Stomach smooth muscle (tissue), 2 donors: ENCODE data around the gene PHF23.

Source experiments
- H3K27ac ChIP-seq: one replicate; pipeline ENCODE4 v1.7.0; 2013; ENCODE audit warnings: mild to moderate bottlenecking, low read length, inconsistent platforms
- H3K27me3 ChIP-seq, 2 donors: one replicate each; pipeline ENCODE4 v1.7.0; 2013; ENCODE audit warnings: low read length in 2 of 2; ENCODE audit not compliant: insufficient read depth in 2 of 2, control insufficient read depth in 1 of 2
- H3K36me3 ChIP-seq, 2 donors: one replicate each; pipeline ENCODE4 v1.7.0; 2013; ENCODE audit warnings: low read length in 2 of 2; ENCODE audit not compliant: control insufficient read depth in 2 of 2, insufficient read depth in 2 of 2
- H3K4me1 ChIP-seq: one replicate; pipeline ENCODE4 v1.7.0; 2013; ENCODE audit warnings: low read length; ENCODE audit not compliant: control insufficient read depth, insufficient read depth
- H3K4me3 ChIP-seq, 2 donors: one replicate each; pipeline ENCODE4 v1.7.0; 2013; ENCODE audit warnings: low read length in 2 of 2
- H3K9ac ChIP-seq, 2 donors: one replicate each; pipeline ENCODE4 v1.7.0; 2013; ENCODE audit warnings: low read length in 2 of 2, mild to moderate bottlenecking in 1 of 2
- H3K9me3 ChIP-seq, 2 donors: one replicate each; pipeline ENCODE4 v1.7.0; 2013; ENCODE audit warnings: low read length in 2 of 2; ENCODE audit not compliant: control insufficient read depth in 2 of 2
- donor health status: healthy.
- donor health status: Pancreatic carcinoma.

PHF23 gene

GRCh38 chr17:7192271-7192937, 46.9 kb downstream of the PHF23 start:
- Histone ChIP-seq H3K9ac (no peak overlapping the region), H3K36me3 (peaks cover 35% of the 10 kb centered on the region in 2 donors), H3K9me3 (no peaks in the 10 kb centered on the region), H3K4me1 (no peaks in the 10 kb centered on the region), H3K27me3 (no peaks in the 10 kb centered on the region), H3K27ac (no peak overlapping the region), H3K4me3 (no peak overlapping the region)

- no peaks in the 10 kb centered on the region for H3K9me3 ChIP-seq
- no peak overlapping the region for H3K4me3 ChIP-seq
- no peaks in the 10 kb centered on the region for H3K27me3 ChIP-seq
- H3K36me3 ChIP-seq = peaks cover 30% of the 10 kb centered on the region in 2 donors
- H3K27ac ChIP-seq = no peak overlapping the region
- no peak overlapping the region for H3K9ac ChIP-seq
- H3K4me1 ChIP-seq = no peaks in the 10 kb centered on the region
Observed at GRCh38 chr17:7191571-7192270, 47.5 kb downstream of the PHF23 start.

GRCh38 chr17:7191069-7191468, 48.2 kb downstream of the PHF23 start:
- H3K36me3 ChIP-seq = peaks cover 23 to 24% of the 10 kb centered on the region in 2 donors
- H3K4me1 ChIP-seq = peaks cover 3% of the 10 kb centered on the region
- H3K9me3 ChIP-seq = no peaks in the 10 kb centered on the region
- H3K9ac ChIP-seq = no peak overlapping the region
- no peaks in the 10 kb centered on the region for H3K27me3 ChIP-seq
- no peak overlapping the region for H3K27ac ChIP-seq
- H3K4me3 ChIP-seq = no peak overlapping the region

GRCh38 chr17:7190276-7190917, 48.9 kb downstream of the PHF23 start:
- Histone ChIP-seq H3K4me3 (no peak overlapping the region), H3K27me3 (no peaks in the 10 kb centered on the region), H3K9me3 (no peaks in the 10 kb centered on the region), H3K9ac (no peak overlapping the region), H3K4me1 (peaks cover 3% of the 10 kb centered on the region), H3K27ac (no peak overlapping the region), H3K36me3 (peaks cover 17 to 18% of the 10 kb centered on the region in 2 donors)

GRCh38 chr17:7186241-7186640, 53.0 kb downstream of the PHF23 start:
- H3K9ac ChIP-seq = no peak overlapping the region
- H3K27me3 ChIP-seq = no peaks in the 10 kb centered on the region
- H3K4me1 ChIP-seq = peaks cover 3% of the 10 kb centered on the region
- H3K9me3 ChIP-seq = no peaks in the 10 kb centered on the region
- H3K4me3 ChIP-seq = no peak overlapping the region
- no peak overlapping the region for H3K27ac ChIP-seq
- no peaks in the 10 kb centered on the region for H3K36me3 ChIP-seq
